Measurements from ENCODE around the gene C20orf204. TPM values are rescaled to one million over a fixed set of nuclear protein-coding genes. Genes with fewer than 3 reads are reported as not detected.
A peak's percentile ranks its signal among the peaks of the same experiment; 100 is the strongest.

Gene C20orf204
- total RNA-seq, 2 donors from 2014 or later = 0.52 to 3.0 TPM

- Histone ChIP-seq H3K36me3 (replicated peaks in 1 of 2; ENCODE audit: insufficient read depth in 1 of 2, low read depth in 2 of 2) (peaks cover 11 to 18% of the 10 kb centered on the region in 2 donors), H3K27me3 (no peaks in the 10 kb centered on the region), H3K4me1 (no peaks in the 10 kb centered on the region), H3K9me3 (no peaks in the 10 kb centered on the region), H3K4me3 (no peak overlapping the region), H3K27ac (no peak overlapping the region)
- intact Hi-C loops (cut with DNase I) = no loop called here
- ATAC-seq = no peak
- DNase-seq = no peak
- TF ChIP-seq POLR2A (IDR thresholded peaks at IDR 0.05) = no peak
- TF ChIP-seq CTCF (IDR thresholded peaks at IDR 0.05) = no peak
- WGBS, 2 donors = 75 to 76% methylated on average over 6 of the region's 6 CpGs
Observed at GRCh38 chr20:64005394-64005793, 30.6 kb upstream of the C20orf204 start.

DNA sequence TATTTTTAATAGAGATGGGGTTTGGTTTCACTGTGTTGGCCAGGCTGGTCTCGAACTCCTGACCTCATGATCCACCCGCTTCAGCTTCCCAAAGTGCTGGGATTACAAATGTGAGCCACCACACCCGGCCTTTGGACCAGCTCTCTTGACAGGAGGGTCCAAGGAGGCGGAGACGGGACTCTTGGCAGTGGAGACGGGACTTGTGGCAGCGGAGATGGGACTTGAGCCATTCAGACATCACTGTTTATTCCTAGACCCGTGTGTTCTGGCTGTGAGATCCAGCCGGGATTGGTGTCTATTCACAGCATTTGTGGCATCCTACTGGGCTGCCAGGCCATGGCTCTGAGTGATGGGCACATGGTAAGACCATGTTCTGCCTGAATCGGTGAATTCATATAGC lies 29.5 kb upstream of the C20orf204 start:
- intact Hi-C loops (cut with DNase I) = no loop called here
- WGBS, 2 donors = 85% methylated on average over 9 to 10 of the region's 10 CpGs
- H3K9me3 ChIP-seq = no peaks in the 10 kb centered on the region
- no peaks in the 10 kb centered on the region for H3K27me3 ChIP-seq
- H3K4me3 ChIP-seq = no peak overlapping the region
- TF ChIP-seq CTCF (IDR thresholded peaks at IDR 0.05) = no peak
- TF ChIP-seq POLR2A (IDR thresholded peaks at IDR 0.05) = no peak
- no peak for DNase-seq
- ATAC-seq = no peak
- H3K27ac ChIP-seq = no peak overlapping the region
- peaks cover 11 to 19% of the 10 kb centered on the region in 2 donors for H3K36me3 ChIP-seq (replicated peaks in 1 of 2; ENCODE audit: insufficient read depth in 1 of 2, low read depth in 2 of 2)
- H3K4me1 ChIP-seq = no peaks in the 10 kb centered on the region

GRCh38 chr20:64006902-64007301 lies 29.1 kb upstream of the C20orf204 start:
- peaks cover 13 to 17% of the 10 kb centered on the region in 2 donors for H3K36me3 ChIP-seq (replicated peaks in 1 of 2; ENCODE audit: insufficient read depth in 1 of 2, low read depth in 2 of 2)
- H3K4me1 ChIP-seq = no peaks in the 10 kb centered on the region
- TF ChIP-seq CTCF (IDR thresholded peaks at IDR 0.05) = no peak
- TF ChIP-seq POLR2A (IDR thresholded peaks at IDR 0.05) = no peak
- H3K4me3 ChIP-seq = no peak overlapping the region
- H3K9me3 ChIP-seq = no peaks in the 10 kb centered on the region
- H3K27me3 ChIP-seq = no peaks in the 10 kb centered on the region
- WGBS, 2 donors = 96 to 100% methylated on average over 2 to 3 of the region's 3 CpGs
- H3K27ac ChIP-seq = no peak overlapping the region
- ATAC-seq (peak; percentile 18), DNase-seq (no peak)
- intact Hi-C loops (cut with DNase I) = no loop called here

GRCh38 chr20:64009811-64010387 lies 26.1 kb upstream of the C20orf204 start:
- peaks cover 13 to 26% of the 10 kb centered on the region in 2 donors for H3K36me3 ChIP-seq (replicated peaks in 1 of 2; ENCODE audit: insufficient read depth in 1 of 2, low read depth in 2 of 2)
- no peak overlapping the region for H3K27ac ChIP-seq
- intact Hi-C loops (cut with DNase I) = no loop called here
- H3K4me1 ChIP-seq = no peaks in the 10 kb centered on the region
- DNase-seq (no peak), ATAC-seq (no peak)
- no peaks in the 10 kb centered on the region for H3K27me3 ChIP-seq
- WGBS, 2 donors = 89 to 90% methylated on average over 11 to 13 of the region's 13 CpGs
- no peaks in the 10 kb centered on the region for H3K9me3 ChIP-seq
- H3K4me3 ChIP-seq = no peak overlapping the region
- TF ChIP-seq POLR2A (IDR thresholded peaks at IDR 0.05) (no peak), CTCF (IDR thresholded peaks at IDR 0.05) (no peak)

- no peak for ATAC-seq
- WGBS, 2 donors = 77 to 82% methylated on average over 8 of the region's 8 CpGs
- DNase-seq = no peak
Observed at GRCh38 chr20:64010711-64011237, 25.2 kb upstream of the C20orf204 start.

More at GRCh38 chr20:64010711-64011237, 25.2 kb upstream of the C20orf204 start:
- H3K4me3 ChIP-seq = no peak overlapping the region
- intact Hi-C loops (cut with DNase I) = no loop called here
- TF ChIP-seq CTCF (IDR thresholded peaks at IDR 0.05) (no peak), POLR2A (IDR thresholded peaks at IDR 0.05) (no peak)
- H3K27me3 ChIP-seq = no peaks in the 10 kb centered on the region
- H3K4me1 ChIP-seq = no peaks in the 10 kb centered on the region
- H3K36me3 ChIP-seq (replicated peaks in 1 of 2; ENCODE audit: insufficient read depth in 1 of 2, low read depth in 2 of 2) = peaks cover 13 to 31% of the 10 kb centered on the region in 2 donors
- H3K9me3 ChIP-seq = no peaks in the 10 kb centered on the region
- no peak overlapping the region for H3K27ac ChIP-seq
